Adrenal gland (tissue), 5 donors: ENCODE results near the gene TREH.

Source experiments
- POLR2A ChIP-seq, 2 donors: fragments of 450-650 bp; IDR thresholded peaks; one replicate each; pipeline ENCODE4 v1.6.1; 2017; ENCODE audit warnings: antibody characterized with exemption in 2 of 2, mild to moderate bottlenecking in 2 of 2, moderate library complexity in 1 of 2
- TF ChIP-seq, protein P1 (sequence below), 6 experiments: fragments of 450-650 bp in 4 of 6; fragments of 200-600 bp in 2 of 6; sonication (generic) in 1 of 6; IDR thresholded peaks; 1 replicate in 5 of 6; 2 replicates in 1 of 6; pipeline versions ENCODE4 v1.5.1 to v1.8.0; 2016 to 2021; ENCODE audit warnings: antibody characterized with exemption in 6 of 6, mild to moderate bottlenecking in 2 of 6, moderate library complexity in 1 of 6
- donor health status: DM: no; HTN: no; CAD: no.

DNA sequence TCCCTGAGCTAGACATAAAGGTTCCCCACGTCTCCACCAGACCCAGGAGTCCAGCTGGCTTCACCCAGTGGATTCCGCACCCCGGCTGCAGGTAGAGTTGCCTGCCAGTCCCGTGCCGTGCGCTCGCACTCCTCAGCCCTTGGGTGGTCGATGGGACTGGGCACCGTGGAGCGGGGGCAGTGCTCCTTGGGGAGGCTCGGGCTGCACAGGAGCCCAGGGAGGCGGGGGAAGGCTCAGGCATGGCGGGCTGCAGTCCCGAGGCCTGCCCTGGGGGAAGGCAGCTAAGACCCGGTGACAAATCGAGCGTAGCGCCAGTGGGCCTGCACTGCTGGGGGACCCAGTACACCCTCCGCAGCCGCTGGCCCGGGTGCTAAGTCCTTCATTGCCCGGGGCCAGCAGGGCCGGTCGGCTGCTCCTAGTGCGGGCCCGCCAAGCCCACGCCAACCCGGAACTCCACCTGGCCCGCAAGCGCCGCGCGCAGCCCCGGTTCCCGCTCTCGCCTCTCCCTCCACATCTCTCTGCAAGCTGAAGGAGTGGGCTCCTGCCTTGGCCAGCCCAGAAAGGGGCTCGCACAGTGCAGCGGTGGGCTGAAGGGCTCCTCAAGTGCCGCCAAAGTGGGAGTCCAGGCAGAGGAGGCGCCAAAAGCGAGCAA is 9.5 kb upstream of the TREH start:
- TF ChIP-seq, protein P1, sequence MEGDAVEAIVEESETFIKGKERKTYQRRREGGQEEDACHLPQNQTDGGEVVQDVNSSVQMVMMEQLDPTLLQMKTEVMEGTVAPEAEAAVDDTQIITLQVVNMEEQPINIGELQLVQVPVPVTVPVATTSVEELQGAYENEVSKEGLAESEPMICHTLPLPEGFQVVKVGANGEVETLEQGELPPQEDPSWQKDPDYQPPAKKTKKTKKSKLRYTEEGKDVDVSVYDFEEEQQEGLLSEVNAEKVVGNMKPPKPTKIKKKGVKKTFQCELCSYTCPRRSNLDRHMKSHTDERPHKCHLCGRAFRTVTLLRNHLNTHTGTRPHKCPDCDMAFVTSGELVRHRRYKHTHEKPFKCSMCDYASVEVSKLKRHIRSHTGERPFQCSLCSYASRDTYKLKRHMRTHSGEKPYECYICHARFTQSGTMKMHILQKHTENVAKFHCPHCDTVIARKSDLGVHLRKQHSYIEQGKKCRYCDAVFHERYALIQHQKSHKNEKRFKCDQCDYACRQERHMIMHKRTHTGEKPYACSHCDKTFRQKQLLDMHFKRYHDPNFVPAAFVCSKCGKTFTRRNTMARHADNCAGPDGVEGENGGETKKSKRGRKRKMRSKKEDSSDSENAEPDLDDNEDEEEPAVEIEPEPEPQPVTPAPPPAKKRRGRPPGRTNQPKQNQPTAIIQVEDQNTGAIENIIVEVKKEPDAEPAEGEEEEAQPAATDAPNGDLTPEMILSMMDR (IDR thresholded peaks at IDR 0.05), result no peak
- no peak for TF ChIP-seq POLR2A (IDR thresholded peaks at IDR 0.05)
